NB4 (cell line): ENCODE measurements around the gene TECPR1.

ENCODE experiments used
- MYC ChIP-seq: IDR thresholded peaks from 2 replicates; pipeline ENCODE4 v1.6.1; 2011; ENCODE audit warnings: low read depth, low read length
- POLR2A ChIP-seq: IDR thresholded peaks from 2 replicates; pipeline ENCODE4 v1.6.1; 2011; ENCODE audit warnings: mild to moderate bottlenecking; ENCODE audit not compliant: insufficient read length; ENCODE audit errors: extremely low read depth
- TF ChIP-seq, protein P1 (sequence below): IDR thresholded peaks from one replicate; pipeline ENCODE4 v1.5.1; 2012; ENCODE audit warnings: low read depth, low read length
- TF ChIP-seq, protein P2 (sequence below): IDR thresholded peaks from 2 replicates; pipeline ENCODE4 v1.6.1; 2011; ENCODE audit warnings: low read depth, low read length

DNA sequence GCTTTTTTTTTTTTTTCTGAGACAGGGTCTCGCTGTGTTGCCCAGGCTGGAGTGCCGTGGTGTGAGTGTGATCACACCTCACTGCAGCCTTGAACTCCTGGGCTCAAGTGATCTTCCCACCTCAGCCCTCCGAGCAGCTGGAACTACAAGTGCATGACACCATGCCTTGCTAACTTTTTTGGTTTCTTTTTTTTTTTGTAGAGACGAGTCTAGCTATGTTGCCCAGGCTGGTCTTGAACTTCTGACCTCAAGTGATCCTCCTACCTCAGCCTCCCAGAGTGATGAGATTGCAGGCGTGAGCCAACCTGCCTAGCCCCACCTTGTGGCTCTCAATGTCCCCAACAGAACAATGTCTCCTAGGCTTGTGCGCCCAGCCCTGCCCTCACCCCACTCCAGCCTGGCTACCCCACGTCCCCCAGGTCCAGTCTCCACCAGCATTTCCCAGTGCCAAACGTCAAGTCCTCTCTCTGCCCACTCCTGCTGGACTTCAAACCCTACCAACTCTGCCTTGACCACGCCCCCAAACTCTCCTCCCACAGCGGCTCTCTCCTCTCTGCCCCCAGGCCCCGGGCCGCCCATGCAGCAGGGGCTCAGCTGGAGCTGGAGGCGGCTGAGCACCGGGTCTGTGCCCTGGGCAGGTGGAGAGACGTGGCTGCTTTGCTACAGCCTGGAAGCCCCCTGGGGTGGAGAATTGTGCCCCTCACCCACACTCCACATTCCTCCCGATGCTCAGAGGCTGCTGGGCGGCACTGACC, 21.9 kb downstream of the TECPR1 start:
- TF ChIP-seq, protein P1, sequence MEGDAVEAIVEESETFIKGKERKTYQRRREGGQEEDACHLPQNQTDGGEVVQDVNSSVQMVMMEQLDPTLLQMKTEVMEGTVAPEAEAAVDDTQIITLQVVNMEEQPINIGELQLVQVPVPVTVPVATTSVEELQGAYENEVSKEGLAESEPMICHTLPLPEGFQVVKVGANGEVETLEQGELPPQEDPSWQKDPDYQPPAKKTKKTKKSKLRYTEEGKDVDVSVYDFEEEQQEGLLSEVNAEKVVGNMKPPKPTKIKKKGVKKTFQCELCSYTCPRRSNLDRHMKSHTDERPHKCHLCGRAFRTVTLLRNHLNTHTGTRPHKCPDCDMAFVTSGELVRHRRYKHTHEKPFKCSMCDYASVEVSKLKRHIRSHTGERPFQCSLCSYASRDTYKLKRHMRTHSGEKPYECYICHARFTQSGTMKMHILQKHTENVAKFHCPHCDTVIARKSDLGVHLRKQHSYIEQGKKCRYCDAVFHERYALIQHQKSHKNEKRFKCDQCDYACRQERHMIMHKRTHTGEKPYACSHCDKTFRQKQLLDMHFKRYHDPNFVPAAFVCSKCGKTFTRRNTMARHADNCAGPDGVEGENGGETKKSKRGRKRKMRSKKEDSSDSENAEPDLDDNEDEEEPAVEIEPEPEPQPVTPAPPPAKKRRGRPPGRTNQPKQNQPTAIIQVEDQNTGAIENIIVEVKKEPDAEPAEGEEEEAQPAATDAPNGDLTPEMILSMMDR, result no peak
- TF ChIP-seq, protein P2, sequence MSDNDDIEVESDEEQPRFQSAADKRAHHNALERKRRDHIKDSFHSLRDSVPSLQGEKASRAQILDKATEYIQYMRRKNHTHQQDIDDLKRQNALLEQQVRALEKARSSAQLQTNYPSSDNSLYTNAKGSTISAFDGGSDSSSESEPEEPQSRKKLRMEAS, result no peak
- TF ChIP-seq POLR2A, result no peak
- no peak for TF ChIP-seq MYC
